H1 (cell line): Measurements from ENCODE around the gene OTUD5. TPM values are rescaled to one million over a fixed set of nuclear protein-coding genes. Genes with fewer than 3 reads are reported as not detected.

Source experiments
- ASH2L ChIP-seq: fragments of 200-600, 300-600 bp; sonication (generic); IDR thresholded peaks from one replicate; pipeline ENCODE4 v1.7.1; 2017; ENCODE audit warnings: low read length
- BRCA1 ChIP-seq: IDR thresholded peaks from 2 replicates; pipeline ENCODE4 v1.6.1; 2012; ENCODE audit warnings: low read depth, low read length, improper control_type of control experiment
- CEBPB ChIP-seq: IDR thresholded peaks from 2 replicates; pipeline ENCODE4 v1.6.1; 2012; ENCODE audit warnings: low read depth, low read length
- CREB1 ChIP-seq: IDR thresholded peaks from 2 replicates; pipeline ENCODE4 v1.6.1; 2012; ENCODE audit warnings: inconsistent platforms
- EP300 ChIP-seq, 2 experiments: IDR thresholded peaks; 1 replicate in 1 of 2; 2 replicates in 1 of 2; pipeline ENCODE4 v1.6.1; 2011 to 2012; ENCODE audit warnings: low read depth in 2 of 2, low read length in 2 of 2, mild to moderate bottlenecking in 2 of 2, borderline replicate concordance in 1 of 2, inconsistent platforms in 1 of 2, moderate library complexity in 1 of 2
- GABPA ChIP-seq: IDR thresholded peaks from 2 replicates; pipeline ENCODE4 v1.6.1; 2011; ENCODE audit warnings: mild to moderate bottlenecking, low read length, moderate library complexity, borderline replicate concordance; ENCODE audit not compliant: insufficient read depth
- HDAC2 ChIP-seq, 2 experiments: fragments of 300-600 bp in 1 of 2; sonication (generic) in 1 of 2; IDR thresholded peaks; 2 replicates each; pipeline ENCODE4 v1.6.1; 2011 to 2012; ENCODE audit warnings: low read depth in 2 of 2, low read length in 2 of 2, mild to moderate bottlenecking in 2 of 2, moderate library complexity in 2 of 2, borderline replicate concordance in 1 of 2, inconsistent platforms in 1 of 2
- HDAC6 ChIP-seq: IDR thresholded peaks from one replicate; pipeline ENCODE4 v1.7.1; 2012; ENCODE audit warnings: low read depth, mild to moderate bottlenecking, inconsistent platforms, low read length, moderate library complexity
- SP2 ChIP-seq: IDR thresholded peaks from 2 replicates; pipeline ENCODE4 v1.6.1; 2012; ENCODE audit warnings: mild to moderate bottlenecking, low read length, inconsistent platforms
- SUZ12 ChIP-seq: fragments of 200-600 bp; sonication (generic); IDR thresholded peaks from 2 replicates; pipeline ENCODE4 v1.6.1; 2012; ENCODE audit warnings: mild to moderate bottlenecking, inconsistent platforms, low read length, moderate library complexity, mixed read lengths
- TCF12 ChIP-seq: IDR thresholded peaks from 2 replicates; pipeline ENCODE4 v1.6.1; 2011; ENCODE audit warnings: low read depth, mild to moderate bottlenecking, low read length
- polyA plus RNA-seq, 7 experiments: library from polyadenylated mRNA; depleted of rRNA in 3 of 7; stranded (reverse) in 5 of 7; unstranded in 2 of 7; fragments of >200 nt in 5 of 7; fragments of 200-250 nt in 2 of 7; gene quantifications; 1 replicate in 5 of 7; 2 replicates in 1 of 7; 4 replicates in 1 of 7; pipeline versions ENCODE4 v1.2.1 to v1.2.3, GENCODE V29; 2011 to 2013; ENCODE audit warnings: missing spikeins in 2 of 7, mixed read lengths in 2 of 7
- total RNA-seq: library from RNA; stranded (reverse); fragmentation: NEBNext Ultra II Directional; extraction: Animal tissue kit (Norgen Biotek cat#: 25700); gene quantifications from 2 replicates; pipeline ENCODE4 v1.2.1, GENCODE V29; 2021
- TF ChIP-seq, protein P1 (sequence below): fragments of 300-600 bp; sonication (generic); IDR thresholded peaks from 2 replicates; pipeline ENCODE4 v1.7.1; 2012; ENCODE audit warnings: low read length, moderate library complexity, mild to moderate bottlenecking, inconsistent platforms; ENCODE audit not compliant: insufficient replicate concordance

OTUD5 gene
- total and polyA plus RNA-seq, 2 of the 8 experiments (the other 6 are each of a cell fraction or from before 2014, with no cell fraction given) = 46.3 to 53.5 TPM

DNA sequence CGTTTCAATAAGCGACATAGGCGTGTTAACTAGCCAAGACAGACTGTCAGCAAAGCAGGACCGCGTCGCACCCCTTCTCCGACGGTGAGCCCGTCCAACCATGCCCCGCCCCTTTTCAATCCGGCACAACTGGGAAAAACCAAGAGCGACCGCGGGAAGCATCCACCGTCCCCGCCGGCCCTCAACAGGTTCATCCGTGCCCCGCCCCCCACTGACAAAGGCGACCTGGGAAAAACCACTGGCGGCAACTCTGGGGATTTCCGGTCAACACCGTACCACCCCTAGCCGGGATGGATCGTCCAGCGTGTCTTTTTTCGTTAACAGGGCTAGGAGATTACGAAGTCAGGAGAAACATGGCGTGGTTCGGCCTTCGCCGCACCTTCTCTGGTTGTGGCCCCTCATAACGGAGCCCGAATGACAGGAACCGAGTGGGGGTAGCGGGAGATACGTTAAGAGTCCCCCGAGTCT, 60.2 kb downstream of the OTUD5 start (continued):
- TF ChIP-seq, protein P1, sequence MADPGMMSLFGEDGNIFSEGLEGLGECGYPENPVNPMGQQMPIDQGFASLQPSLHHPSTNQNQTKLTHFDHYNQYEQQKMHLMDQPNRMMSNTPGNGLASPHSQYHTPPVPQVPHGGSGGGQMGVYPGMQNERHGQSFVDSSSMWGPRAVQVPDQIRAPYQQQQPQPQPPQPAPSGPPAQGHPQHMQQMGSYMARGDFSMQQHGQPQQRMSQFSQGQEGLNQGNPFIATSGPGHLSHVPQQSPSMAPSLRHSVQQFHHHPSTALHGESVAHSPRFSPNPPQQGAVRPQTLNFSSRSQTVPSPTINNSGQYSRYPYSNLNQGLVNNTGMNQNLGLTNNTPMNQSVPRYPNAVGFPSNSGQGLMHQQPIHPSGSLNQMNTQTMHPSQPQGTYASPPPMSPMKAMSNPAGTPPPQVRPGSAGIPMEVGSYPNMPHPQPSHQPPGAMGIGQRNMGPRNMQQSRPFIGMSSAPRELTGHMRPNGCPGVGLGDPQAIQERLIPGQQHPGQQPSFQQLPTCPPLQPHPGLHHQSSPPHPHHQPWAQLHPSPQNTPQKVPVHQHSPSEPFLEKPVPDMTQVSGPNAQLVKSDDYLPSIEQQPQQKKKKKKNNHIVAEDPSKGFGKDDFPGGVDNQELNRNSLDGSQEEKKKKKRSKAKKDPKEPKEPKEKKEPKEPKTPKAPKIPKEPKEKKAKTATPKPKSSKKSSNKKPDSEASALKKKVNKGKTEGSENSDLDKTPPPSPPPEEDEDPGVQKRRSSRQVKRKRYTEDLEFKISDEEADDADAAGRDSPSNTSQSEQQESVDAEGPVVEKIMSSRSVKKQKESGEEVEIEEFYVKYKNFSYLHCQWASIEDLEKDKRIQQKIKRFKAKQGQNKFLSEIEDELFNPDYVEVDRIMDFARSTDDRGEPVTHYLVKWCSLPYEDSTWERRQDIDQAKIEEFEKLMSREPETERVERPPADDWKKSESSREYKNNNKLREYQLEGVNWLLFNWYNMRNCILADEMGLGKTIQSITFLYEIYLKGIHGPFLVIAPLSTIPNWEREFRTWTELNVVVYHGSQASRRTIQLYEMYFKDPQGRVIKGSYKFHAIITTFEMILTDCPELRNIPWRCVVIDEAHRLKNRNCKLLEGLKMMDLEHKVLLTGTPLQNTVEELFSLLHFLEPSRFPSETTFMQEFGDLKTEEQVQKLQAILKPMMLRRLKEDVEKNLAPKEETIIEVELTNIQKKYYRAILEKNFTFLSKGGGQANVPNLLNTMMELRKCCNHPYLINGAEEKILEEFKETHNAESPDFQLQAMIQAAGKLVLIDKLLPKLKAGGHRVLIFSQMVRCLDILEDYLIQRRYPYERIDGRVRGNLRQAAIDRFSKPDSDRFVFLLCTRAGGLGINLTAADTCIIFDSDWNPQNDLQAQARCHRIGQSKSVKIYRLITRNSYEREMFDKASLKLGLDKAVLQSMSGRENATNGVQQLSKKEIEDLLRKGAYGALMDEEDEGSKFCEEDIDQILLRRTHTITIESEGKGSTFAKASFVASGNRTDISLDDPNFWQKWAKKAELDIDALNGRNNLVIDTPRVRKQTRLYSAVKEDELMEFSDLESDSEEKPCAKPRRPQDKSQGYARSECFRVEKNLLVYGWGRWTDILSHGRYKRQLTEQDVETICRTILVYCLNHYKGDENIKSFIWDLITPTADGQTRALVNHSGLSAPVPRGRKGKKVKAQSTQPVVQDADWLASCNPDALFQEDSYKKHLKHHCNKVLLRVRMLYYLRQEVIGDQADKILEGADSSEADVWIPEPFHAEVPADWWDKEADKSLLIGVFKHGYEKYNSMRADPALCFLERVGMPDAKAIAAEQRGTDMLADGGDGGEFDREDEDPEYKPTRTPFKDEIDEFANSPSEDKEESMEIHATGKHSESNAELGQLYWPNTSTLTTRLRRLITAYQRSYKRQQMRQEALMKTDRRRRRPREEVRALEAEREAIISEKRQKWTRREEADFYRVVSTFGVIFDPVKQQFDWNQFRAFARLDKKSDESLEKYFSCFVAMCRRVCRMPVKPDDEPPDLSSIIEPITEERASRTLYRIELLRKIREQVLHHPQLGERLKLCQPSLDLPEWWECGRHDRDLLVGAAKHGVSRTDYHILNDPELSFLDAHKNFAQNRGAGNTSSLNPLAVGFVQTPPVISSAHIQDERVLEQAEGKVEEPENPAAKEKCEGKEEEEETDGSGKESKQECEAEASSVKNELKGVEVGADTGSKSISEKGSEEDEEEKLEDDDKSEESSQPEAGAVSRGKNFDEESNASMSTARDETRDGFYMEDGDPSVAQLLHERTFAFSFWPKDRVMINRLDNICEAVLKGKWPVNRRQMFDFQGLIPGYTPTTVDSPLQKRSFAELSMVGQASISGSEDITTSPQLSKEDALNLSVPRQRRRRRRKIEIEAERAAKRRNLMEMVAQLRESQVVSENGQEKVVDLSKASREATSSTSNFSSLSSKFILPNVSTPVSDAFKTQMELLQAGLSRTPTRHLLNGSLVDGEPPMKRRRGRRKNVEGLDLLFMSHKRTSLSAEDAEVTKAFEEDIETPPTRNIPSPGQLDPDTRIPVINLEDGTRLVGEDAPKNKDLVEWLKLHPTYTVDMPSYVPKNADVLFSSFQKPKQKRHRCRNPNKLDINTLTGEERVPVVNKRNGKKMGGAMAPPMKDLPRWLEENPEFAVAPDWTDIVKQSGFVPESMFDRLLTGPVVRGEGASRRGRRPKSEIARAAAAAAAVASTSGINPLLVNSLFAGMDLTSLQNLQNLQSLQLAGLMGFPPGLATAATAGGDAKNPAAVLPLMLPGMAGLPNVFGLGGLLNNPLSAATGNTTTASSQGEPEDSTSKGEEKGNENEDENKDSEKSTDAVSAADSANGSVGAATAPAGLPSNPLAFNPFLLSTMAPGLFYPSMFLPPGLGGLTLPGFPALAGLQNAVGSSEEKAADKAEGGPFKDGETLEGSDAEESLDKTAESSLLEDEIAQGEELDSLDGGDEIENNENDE = no peak
- no peak for TF ChIP-seq HDAC6
- TF ChIP-seq CEBPB = no peak
- no peak for TF ChIP-seq SUZ12
- TF ChIP-seq BRCA1 = no peak
- peak; percentile 47 for TF ChIP-seq ASH2L
- peak; percentile 60 for TF ChIP-seq CREB1
- TF ChIP-seq HDAC2 (IDR thresholded peaks at IDR 0.05; ENCODE audit: borderline replicate concordance in 1 of 2, low read depth in 2 of 2, low read length in 2 of 2) = no peak
- TF ChIP-seq SP2 = no peak
- peak in 1 of 2 experiments; percentile 95; a peak in 2 of 3 replicates for TF ChIP-seq EP300 (IDR thresholded peaks at IDR 0.05; ENCODE audit: borderline replicate concordance in 1 of 2, low read depth in 2 of 2, low read length in 2 of 2)
- no peak for TF ChIP-seq GABPA
- TF ChIP-seq TCF12 = no peak
